Suprapubic skin (tissue), 3 donors: ENCODE results near the gene GLA.

Source experiments
- CTCF ChIP-seq, 2 donors: fragments of 200-600 bp in 1 of 2; fragments of 450-650 bp in 1 of 2; sonication (generic) in 1 of 2; IDR thresholded peaks; one replicate each; pipeline ENCODE4 v1.5.1; 2016 to 2019; ENCODE audit warnings: antibody characterized with exemption in 2 of 2, mild to moderate bottlenecking in 1 of 2, moderate library complexity in 1 of 2
- POLR2A ChIP-seq, 2 donors: fragments of 450-650 bp; IDR thresholded peaks; one replicate each; pipeline ENCODE4 v1.6.1; 2017; ENCODE audit warnings: antibody characterized with exemption in 2 of 2, mild to moderate bottlenecking in 2 of 2, moderate library complexity in 2 of 2

GRCh38 chrX:101427954-101428353 lies 20.2 kb upstream of the GLA start:
- TF ChIP-seq CTCF (IDR thresholded peaks at IDR 0.05) (no peak), POLR2A (IDR thresholded peaks at IDR 0.05) (no peak)
